ENCODE data around the gene MCC. TPM values are rescaled to one million over a fixed set of nuclear protein-coding genes. Genes with fewer than 3 reads are reported as not detected.

The MCC gene
- total and polyA plus RNA-seq, 2 experiments from 2014 or later = 8.3 to 31.5 TPM

GRCh38 chr5:113060408-113061025 is 427.7 kb downstream of the MCC start:
- Histone ChIP-seq H3K4me2 (no peak overlapping the region), H3K9me2 (replicated peaks; ENCODE audit: insufficient read depth) (no peaks in the 10 kb centered on the region)

DNA sequence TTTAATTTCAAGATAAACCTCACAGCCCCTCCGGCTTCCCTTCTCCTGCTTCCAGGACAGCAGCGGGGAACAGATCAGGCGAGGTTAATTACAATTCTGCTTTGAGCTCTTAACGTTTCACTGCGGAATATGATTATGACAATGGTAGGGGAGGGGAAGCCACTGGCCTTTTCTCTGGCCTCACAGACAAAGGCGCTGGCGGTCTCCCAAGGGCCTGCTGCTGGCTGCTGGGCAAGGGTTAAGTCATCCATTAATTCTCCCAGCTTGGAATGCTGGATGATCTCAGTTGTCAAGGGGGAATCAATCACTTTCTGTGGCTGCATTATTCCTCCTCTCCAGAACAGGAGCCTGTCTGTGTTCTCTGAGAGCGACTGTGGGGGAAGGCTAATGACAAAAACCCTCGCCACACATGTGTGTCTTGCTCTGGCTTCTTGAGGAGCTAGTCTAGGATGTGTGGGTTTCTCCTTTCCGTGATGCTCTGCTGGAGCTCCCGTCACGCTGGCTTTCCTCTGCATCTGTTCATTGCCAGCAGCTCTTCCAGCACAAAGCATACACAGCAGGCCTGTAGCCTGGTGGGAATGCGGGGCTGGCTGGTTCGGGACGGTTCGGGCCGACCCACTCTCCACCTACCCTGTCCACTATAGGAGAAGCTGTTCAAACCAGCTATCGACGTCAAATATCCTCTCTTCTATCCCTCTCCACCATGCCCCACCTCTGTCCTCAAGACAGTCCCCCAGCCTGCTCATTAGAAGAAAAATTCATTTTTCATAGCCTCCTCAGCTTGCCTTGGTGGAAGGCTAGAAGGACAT is 428.8 kb downstream of the MCC start:
- Histone ChIP-seq H4K20me1 (ENCODE audit: insufficient read depth, poor library complexity, severe bottlenecking) (no peaks in the 10 kb centered on the region), H3K4me2 (no peak overlapping the region), H3K27ac (no peak overlapping the region), H3K4me3 (no peak overlapping the region), H3K4me1 (ENCODE audit: insufficient read depth) (peaks cover 9% of the 10 kb centered on the region), H3K27me3 (no peaks in the 10 kb centered on the region), H2AFZ (no peak overlapping the region), H3K9me2 (replicated peaks; ENCODE audit: insufficient read depth) (no peaks in the 10 kb centered on the region), H3K79me2 (no peaks in the 10 kb centered on the region), H3K36me3 (replicated peaks; ENCODE audit: insufficient read depth, low read depth) (no peaks in the 10 kb centered on the region), H3K9me3 (ENCODE audit: low read depth) (no peaks in the 10 kb centered on the region)
- no peak for TF ChIP-seq EZH2 (IDR thresholded peaks at IDR 0.05; ENCODE audit: borderline replicate concordance)
- no peak for TF ChIP-seq EZH2phosphoT487 (IDR thresholded peaks at IDR 0.05; ENCODE audit: low read depth, severe bottlenecking, unreplicated experiment)
- TF ChIP-seq, protein P1, sequence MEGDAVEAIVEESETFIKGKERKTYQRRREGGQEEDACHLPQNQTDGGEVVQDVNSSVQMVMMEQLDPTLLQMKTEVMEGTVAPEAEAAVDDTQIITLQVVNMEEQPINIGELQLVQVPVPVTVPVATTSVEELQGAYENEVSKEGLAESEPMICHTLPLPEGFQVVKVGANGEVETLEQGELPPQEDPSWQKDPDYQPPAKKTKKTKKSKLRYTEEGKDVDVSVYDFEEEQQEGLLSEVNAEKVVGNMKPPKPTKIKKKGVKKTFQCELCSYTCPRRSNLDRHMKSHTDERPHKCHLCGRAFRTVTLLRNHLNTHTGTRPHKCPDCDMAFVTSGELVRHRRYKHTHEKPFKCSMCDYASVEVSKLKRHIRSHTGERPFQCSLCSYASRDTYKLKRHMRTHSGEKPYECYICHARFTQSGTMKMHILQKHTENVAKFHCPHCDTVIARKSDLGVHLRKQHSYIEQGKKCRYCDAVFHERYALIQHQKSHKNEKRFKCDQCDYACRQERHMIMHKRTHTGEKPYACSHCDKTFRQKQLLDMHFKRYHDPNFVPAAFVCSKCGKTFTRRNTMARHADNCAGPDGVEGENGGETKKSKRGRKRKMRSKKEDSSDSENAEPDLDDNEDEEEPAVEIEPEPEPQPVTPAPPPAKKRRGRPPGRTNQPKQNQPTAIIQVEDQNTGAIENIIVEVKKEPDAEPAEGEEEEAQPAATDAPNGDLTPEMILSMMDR (IDR thresholded peaks at IDR 0.05; ENCODE audit: poor library complexity) = no peak
- DNase-seq (ENCODE audit: low spot score) = no peak
- WGBS (ENCODE audit: low lambda C conversion rate, missing lambda C conversion rate) = 77% methylated on average over 19 of the region's 19 CpGs

More at GRCh38 chr5:113060408-113061025, 427.7 kb downstream of the MCC start:
- 84% methylated on average over 4 of the region's 4 CpGs for WGBS (ENCODE audit: low lambda C conversion rate, missing lambda C conversion rate)
- Histone ChIP-seq H3K79me2 (no peaks in the 10 kb centered on the region), H3K27ac (no peak overlapping the region), H4K20me1 (ENCODE audit: insufficient read depth, poor library complexity, severe bottlenecking) (no peaks in the 10 kb centered on the region), H2AFZ (no peak overlapping the region), H3K4me1 (ENCODE audit: insufficient read depth) (peaks cover 9% of the 10 kb centered on the region), H3K4me3 (no peak overlapping the region), H3K9me3 (ENCODE audit: low read depth) (no peaks in the 10 kb centered on the region), H3K27me3 (no peaks in the 10 kb centered on the region), H3K36me3 (replicated peaks; ENCODE audit: insufficient read depth, low read depth) (peaks cover 3% of the 10 kb centered on the region)
- no peak for DNase-seq (ENCODE audit: low spot score)
- TF ChIP-seq EZH2phosphoT487 (IDR thresholded peaks at IDR 0.05; ENCODE audit: low read depth, severe bottlenecking, unreplicated experiment) = no peak
- TF ChIP-seq, protein P1 (IDR thresholded peaks at IDR 0.05; ENCODE audit: poor library complexity) = no peak
- TF ChIP-seq EZH2 (IDR thresholded peaks at IDR 0.05; ENCODE audit: borderline replicate concordance) = no peak

DNA sequence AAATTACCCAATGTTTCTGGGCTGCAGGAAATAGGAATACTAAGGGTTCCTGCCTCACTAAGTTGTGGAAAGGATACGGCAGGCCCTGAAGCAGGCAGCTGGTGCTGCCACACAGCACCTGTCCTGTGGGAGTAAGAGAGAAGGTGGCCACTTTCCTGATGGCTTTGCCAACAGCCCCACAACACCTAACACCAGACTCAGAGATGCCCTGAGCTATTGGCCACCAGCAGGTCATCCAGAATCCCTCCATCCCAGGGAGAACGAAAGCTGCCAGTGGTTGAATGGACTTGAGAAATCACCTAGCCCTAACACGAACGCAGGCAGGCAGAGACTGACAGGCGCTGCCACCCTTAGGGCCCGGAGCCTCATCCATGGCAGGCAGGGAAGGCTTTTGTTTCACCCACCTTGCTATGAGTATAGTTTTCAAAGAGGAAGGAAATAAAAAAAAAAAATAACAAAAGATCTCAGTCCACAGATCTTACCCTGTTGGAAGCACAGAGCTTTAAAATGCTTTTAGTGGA is 429.5 kb downstream of the MCC start:
- H3K27ac ChIP-seq = no peak overlapping the region
- no peak for DNase-seq (ENCODE audit: low spot score)
- no peaks in the 10 kb centered on the region for H3K36me3 ChIP-seq (replicated peaks; ENCODE audit: insufficient read depth, low read depth)
- 88% methylated on average over 6 of the region's 6 CpGs for WGBS (ENCODE audit: low lambda C conversion rate, missing lambda C conversion rate)
- H2AFZ ChIP-seq = no peak overlapping the region
- H4K20me1 ChIP-seq (ENCODE audit: insufficient read depth, poor library complexity, severe bottlenecking) = no peaks in the 10 kb centered on the region
- H3K79me2 ChIP-seq = no peaks in the 10 kb centered on the region
- H3K4me3 ChIP-seq = no peak overlapping the region
- H3K4me1 ChIP-seq (ENCODE audit: insufficient read depth) = peaks cover 9% of the 10 kb centered on the region
- no peaks in the 10 kb centered on the region for H3K9me3 ChIP-seq (ENCODE audit: low read depth)
- no peak overlapping the region for H3K4me2 ChIP-seq
- TF ChIP-seq EZH2phosphoT487 (IDR thresholded peaks at IDR 0.05; ENCODE audit: low read depth, severe bottlenecking, unreplicated experiment) (no peak), EZH2 (IDR thresholded peaks at IDR 0.05; ENCODE audit: borderline replicate concordance) (no peak)
- TF ChIP-seq, protein P1 (IDR thresholded peaks at IDR 0.05; ENCODE audit: poor library complexity) = no peak
- no peaks in the 10 kb centered on the region for H3K27me3 ChIP-seq
- no peaks in the 10 kb centered on the region for H3K9me2 ChIP-seq (replicated peaks; ENCODE audit: insufficient read depth)

Measured in hepatocyte (in vitro differentiated cells).